ENCODE data around the gene CYGB. TPM values are rescaled to one million over a fixed set of nuclear protein-coding genes. Genes with fewer than 3 reads are reported as not detected.

Gene CYGB
- total RNA-seq, 4 donors from 2014 or later, result 2.8 to 18.2 (median 10.4) TPM

DNA sequence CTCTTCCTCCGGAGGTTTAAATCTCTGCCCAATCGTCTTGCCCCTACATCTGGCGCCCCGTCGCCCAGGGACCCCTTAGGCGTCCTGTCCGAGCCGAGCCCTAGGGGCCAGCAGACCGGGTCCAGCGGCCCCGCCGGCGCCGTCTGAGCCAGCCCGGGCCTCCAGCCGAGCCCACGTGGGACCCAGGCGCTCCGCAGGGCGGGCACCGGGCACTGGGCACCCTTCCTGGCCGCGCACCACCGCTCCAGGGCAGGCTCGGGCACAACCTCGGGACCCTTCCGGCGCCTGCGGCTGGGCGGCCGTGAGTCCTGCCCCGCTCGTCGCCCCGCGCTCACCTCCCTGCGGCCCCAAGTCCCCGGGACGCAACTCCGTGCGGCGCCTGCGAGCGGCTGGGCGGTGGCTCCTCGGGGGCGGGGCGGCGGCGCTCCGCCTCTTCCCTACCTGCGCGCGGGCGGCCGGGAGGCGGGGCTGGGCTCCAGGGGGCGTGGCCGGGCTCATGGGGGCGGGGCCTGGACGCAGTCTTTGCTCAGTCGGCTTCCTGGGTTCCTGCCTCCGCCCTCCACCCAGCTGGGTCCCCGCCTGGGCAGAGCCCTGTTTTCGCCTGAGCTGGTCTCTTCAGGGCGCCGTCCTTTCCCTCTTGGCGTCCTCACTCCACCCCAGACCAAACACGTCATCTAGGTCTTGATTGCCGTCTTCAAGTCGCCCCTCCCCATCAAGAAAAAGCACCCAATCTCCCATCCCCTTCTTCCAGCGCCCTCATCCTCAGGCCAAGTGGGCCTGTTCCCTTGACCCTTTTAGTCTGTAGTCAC is 36.3 kb downstream of the CYGB start, which contains the start of gene RHBDF2:
Gene RHBDF2 (minus strand): TSS at position 406 of the 809 bp plus-strand sequence. CDS start 19,899 bp downstream, outside the sequence.
- Histone ChIP-seq H3K27me3 (no peaks in the 10 kb centered on the region), H3K4me3 (peak within 1 kb of the TSS; percentile 69), H3K4me1 (peaks cover 50% of the 10 kb centered on the region), H3K36me3 (no peaks in the 10 kb centered on the region), H3K9me3 (no peaks in the 10 kb centered on the region), H3K27ac (peak within 1 kb of the TSS; percentile 85)
- WGBS, result 4% methylated on average over 21 of the region's 72 CpGs
- TF ChIP-seq EP300 (IDR thresholded peaks at IDR 0.05), result no peak
- TF ChIP-seq POLR2AphosphoS5 (IDR thresholded peaks at IDR 0.05), result no peak
- TF ChIP-seq POLR2A (IDR thresholded peaks at IDR 0.05), result peak; percentile 46 to 65
- DNase-seq (ENCODE audit: low spot score in 2 of 2), result peak; percentile 91 to 92

DNA sequence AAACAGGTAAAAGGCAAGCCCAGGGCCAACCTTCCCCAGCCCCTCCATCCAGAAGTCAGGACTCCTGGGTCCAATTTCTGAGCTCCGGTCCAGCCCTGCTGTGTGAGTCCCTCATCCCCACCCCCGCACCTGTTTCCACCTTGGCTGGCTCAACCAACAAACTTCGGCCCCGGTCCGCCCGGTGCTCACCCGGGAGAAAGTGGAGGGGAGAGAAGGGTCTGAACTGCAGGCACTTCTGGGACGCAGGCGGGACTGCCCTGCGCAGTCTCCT is 36.8 kb downstream of the CYGB start:
- no peaks in the 10 kb centered on the region for H3K36me3 ChIP-seq
- 17% methylated on average over 7 of the region's 10 CpGs for WGBS
- TF ChIP-seq POLR2AphosphoS5 (IDR thresholded peaks at IDR 0.05) (no peak), EP300 (IDR thresholded peaks at IDR 0.05) (no peak), POLR2A (IDR thresholded peaks at IDR 0.05) (no peak)
- TF ChIP-seq, protein P1, sequence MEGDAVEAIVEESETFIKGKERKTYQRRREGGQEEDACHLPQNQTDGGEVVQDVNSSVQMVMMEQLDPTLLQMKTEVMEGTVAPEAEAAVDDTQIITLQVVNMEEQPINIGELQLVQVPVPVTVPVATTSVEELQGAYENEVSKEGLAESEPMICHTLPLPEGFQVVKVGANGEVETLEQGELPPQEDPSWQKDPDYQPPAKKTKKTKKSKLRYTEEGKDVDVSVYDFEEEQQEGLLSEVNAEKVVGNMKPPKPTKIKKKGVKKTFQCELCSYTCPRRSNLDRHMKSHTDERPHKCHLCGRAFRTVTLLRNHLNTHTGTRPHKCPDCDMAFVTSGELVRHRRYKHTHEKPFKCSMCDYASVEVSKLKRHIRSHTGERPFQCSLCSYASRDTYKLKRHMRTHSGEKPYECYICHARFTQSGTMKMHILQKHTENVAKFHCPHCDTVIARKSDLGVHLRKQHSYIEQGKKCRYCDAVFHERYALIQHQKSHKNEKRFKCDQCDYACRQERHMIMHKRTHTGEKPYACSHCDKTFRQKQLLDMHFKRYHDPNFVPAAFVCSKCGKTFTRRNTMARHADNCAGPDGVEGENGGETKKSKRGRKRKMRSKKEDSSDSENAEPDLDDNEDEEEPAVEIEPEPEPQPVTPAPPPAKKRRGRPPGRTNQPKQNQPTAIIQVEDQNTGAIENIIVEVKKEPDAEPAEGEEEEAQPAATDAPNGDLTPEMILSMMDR (IDR thresholded peaks at IDR 0.05), result no peak
- no peak for DNase-seq (ENCODE audit: low spot score in 2 of 2)
- H3K27ac ChIP-seq, result peak overlapping the region; percentile 85
- peaks cover 50% of the 10 kb centered on the region for H3K4me1 ChIP-seq
- H3K4me3 ChIP-seq, result peak overlapping the region; percentile 69
- no peaks in the 10 kb centered on the region for H3K27me3 ChIP-seq
- no peaks in the 10 kb centered on the region for H3K9me3 ChIP-seq

DNA sequence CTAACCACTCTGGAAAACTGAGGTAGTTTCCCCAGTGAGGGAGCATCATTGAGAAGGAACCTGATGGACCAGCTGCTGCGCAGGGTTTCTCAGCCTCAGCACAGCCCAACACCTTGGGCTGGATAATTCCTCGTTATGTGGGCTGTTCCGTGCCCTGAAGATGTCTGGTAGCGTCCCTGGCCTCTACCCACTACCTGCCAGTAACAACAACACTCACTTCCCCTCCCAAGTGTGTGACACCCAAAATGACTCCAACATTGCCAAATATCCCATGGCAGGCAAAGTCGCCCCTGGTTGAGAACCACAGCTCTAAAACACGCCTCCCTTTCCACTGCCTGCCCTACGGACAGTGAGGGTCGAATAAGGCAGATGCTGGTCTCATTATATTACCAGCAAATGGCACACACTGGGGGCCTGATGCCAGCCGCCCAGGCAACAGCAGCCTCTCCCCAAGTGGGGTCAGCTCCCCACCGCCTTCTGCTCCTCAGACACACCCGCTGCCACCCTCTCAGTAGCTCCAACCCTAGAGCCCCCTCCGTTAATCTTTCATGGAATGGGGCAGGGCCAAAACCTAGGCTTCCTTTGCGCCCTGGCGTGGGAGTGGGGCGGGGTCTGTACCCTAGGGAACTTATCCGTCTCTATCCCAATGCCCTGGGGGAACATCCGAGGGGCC is 37.3 kb downstream of the CYGB start:
- Histone ChIP-seq H3K36me3 (no peaks in the 10 kb centered on the region), H3K4me1 (peaks cover 50% of the 10 kb centered on the region), H3K27me3 (no peaks in the 10 kb centered on the region), H3K27ac (peak overlapping the region; percentile 85), H3K4me3 (peak overlapping the region; percentile 69), H3K9me3 (no peaks in the 10 kb centered on the region)
- TF ChIP-seq POLR2A (IDR thresholded peaks at IDR 0.05), result peak in 1 of 2 donors; percentile 23
- TF ChIP-seq, protein P1 (IDR thresholded peaks at IDR 0.05), result no peak
- 37% methylated on average over 12 of the region's 17 CpGs for WGBS
- no peak for DNase-seq (ENCODE audit: low spot score in 2 of 2)

DNA sequence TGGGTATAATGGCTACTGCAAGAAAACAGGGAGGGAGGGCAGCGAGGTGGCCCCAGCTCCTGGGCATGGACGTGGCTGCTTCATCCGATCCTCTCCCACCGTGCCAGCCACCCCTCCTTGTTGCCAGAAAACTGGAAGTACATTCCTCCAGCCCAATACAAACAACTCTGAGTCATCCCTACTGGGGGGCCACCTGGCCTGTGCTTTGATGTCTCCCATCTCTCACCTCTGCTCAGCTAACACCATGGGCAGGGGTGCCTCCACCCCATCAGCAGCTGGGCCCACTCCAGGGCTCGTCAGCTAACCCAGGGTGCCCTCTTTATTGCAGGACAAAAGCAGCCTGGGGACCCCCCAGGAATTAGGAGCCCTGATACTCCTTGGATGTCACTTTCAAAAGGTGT is 38.2 kb downstream of the CYGB start:
- no peak for TF ChIP-seq EP300 (IDR thresholded peaks at IDR 0.05)
- TF ChIP-seq POLR2A (IDR thresholded peaks at IDR 0.05), result no peak
- TF ChIP-seq, protein P1 (IDR thresholded peaks at IDR 0.05), result no peak
- Histone ChIP-seq H3K9me3 (no peaks in the 10 kb centered on the region), H3K4me1 (peaks cover 50% of the 10 kb centered on the region), H3K27ac (peak overlapping the region; percentile 85), H3K36me3 (no peaks in the 10 kb centered on the region), H3K4me3 (peak overlapping the region; percentile 69), H3K27me3 (no peaks in the 10 kb centered on the region)
- WGBS, result 58% methylated on average over 5 of the region's 5 CpGs
- no peak for DNase-seq (ENCODE audit: low spot score in 2 of 2)

DNA sequence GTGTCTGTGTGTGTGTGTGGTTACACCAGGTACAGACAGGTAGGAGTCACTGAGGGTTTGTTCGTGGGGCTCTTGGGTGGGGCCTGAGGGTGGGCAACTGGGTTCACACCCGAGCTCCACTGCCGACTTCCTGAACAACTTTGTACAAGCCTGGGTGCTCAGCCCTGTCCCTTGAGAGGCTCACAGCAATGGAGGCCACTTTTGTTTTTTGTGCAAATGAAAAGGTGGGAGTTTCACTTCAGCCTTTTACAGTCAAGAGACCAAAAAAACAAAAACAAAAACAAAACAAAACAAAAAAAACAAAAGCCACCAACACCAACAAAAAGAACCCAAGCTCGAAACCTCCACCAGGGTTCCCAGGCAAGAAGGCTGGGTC is 38.6 kb downstream of the CYGB start:
- Histone ChIP-seq H3K36me3 (no peaks in the 10 kb centered on the region), H3K9me3 (no peaks in the 10 kb centered on the region), H3K27ac (no peak overlapping the region), H3K4me3 (peak overlapping the region; percentile 69), H3K27me3 (no peaks in the 10 kb centered on the region), H3K4me1 (peaks cover 54% of the 10 kb centered on the region)
- WGBS, result 43% methylated on average over 4 of the region's 4 CpGs
- no peak for DNase-seq (ENCODE audit: low spot score in 2 of 2)
- TF ChIP-seq POLR2AphosphoS5 (IDR thresholded peaks at IDR 0.05), result no peak
- no peak for TF ChIP-seq POLR2A (IDR thresholded peaks at IDR 0.05)
- TF ChIP-seq EP300 (IDR thresholded peaks at IDR 0.05), result no peak
- TF ChIP-seq, protein P1 (IDR thresholded peaks at IDR 0.05), result no peak
